ENCODE data around the gene RHBDD1.
A peak's percentile ranks its signal among the peaks of the same experiment; 100 is the strongest.

The RHBDD1 gene

GRCh38 chr2:226888971-226889370, 53.1 kb downstream of the RHBDD1 start:
- DNase-seq, result no peak

GRCh38 chr2:226890286-226890685, 54.4 kb downstream of the RHBDD1 start:
- no peak for DNase-seq

GRCh38 chr2:226891780-226892590, 56.1 kb downstream of the RHBDD1 start:
- no peak for DNase-seq

GRCh38 chr2:226892729-226893128, 56.9 kb downstream of the RHBDD1 start:
- DNase-seq, result no peak

GRCh38 chr2:226893216-226893615, 57.4 kb downstream of the RHBDD1 start:
- DNase-seq, result no peak

GRCh38 chr2:226894752-226895151, 58.9 kb downstream of the RHBDD1 start:
- no peak for DNase-seq

GRCh38 chr2:226895579-226895978, 59.7 kb downstream of the RHBDD1 start:
- no peak for DNase-seq

GRCh38 chr2:226898121-226898520, 62.3 kb downstream of the RHBDD1 start:
- no peak for DNase-seq

- DNase-seq, result no peak
These were observed 63.0 kb downstream of the RHBDD1 start for GRCh38 chr2:226898897-226899296.

- DNase-seq, result no peak
These were observed 66.5 kb downstream of the RHBDD1 start for GRCh38 chr2:226902041-226902966.

- DNase-seq, result peak; percentile 33
These were observed 67.3 kb downstream of the RHBDD1 start for GRCh38 chr2:226903179-226903578.

- DNase-seq, result no peak
These were observed 68.7 kb downstream of the RHBDD1 start for GRCh38 chr2:226904592-226904991.

- no peak for DNase-seq
These were observed 69.9 kb downstream of the RHBDD1 start for GRCh38 chr2:226905718-226906117.

GRCh38 chr2:226906163-226906693, 70.4 kb downstream of the RHBDD1 start:
- DNase-seq, result no peak

GRCh38 chr2:226909126-226909525, 73.3 kb downstream of the RHBDD1 start:
- DNase-seq, result no peak

GRCh38 chr2:226909836-226910235, 74.0 kb downstream of the RHBDD1 start:
- DNase-seq, result no peak

- no peak for DNase-seq
These were observed 74.5 kb downstream of the RHBDD1 start for GRCh38 chr2:226910384-226910783.

- no peak for DNase-seq
These were observed 76.1 kb downstream of the RHBDD1 start for GRCh38 chr2:226911932-226912331.

- DNase-seq, result no peak
These were observed 77.8 kb downstream of the RHBDD1 start for GRCh38 chr2:226913641-226914040.

- DNase-seq, result no peak
These were observed 80.0 kb downstream of the RHBDD1 start for GRCh38 chr2:226915846-226916360.

- no peak for DNase-seq
These were observed 80.8 kb downstream of the RHBDD1 start for GRCh38 chr2:226916669-226917068.

- DNase-seq, result no peak
These were observed 96.6 kb downstream of the RHBDD1 start for GRCh38 chr2:226932443-226932842.

GRCh38 chr2:226934546-226935201, 98.8 kb downstream of the RHBDD1 start:
- DNase-seq, result no peak

Data from 8988T (cell line).